ENCODE measurements around the gene ARSB. TPM values are rescaled to one million over a fixed set of nuclear protein-coding genes. Genes with fewer than 3 reads are reported as not detected.

The ARSB gene
- total RNA-seq, 4 donors from 2014 or later, result 9.1 to 12.7 (median 10.7) TPM

DNA sequence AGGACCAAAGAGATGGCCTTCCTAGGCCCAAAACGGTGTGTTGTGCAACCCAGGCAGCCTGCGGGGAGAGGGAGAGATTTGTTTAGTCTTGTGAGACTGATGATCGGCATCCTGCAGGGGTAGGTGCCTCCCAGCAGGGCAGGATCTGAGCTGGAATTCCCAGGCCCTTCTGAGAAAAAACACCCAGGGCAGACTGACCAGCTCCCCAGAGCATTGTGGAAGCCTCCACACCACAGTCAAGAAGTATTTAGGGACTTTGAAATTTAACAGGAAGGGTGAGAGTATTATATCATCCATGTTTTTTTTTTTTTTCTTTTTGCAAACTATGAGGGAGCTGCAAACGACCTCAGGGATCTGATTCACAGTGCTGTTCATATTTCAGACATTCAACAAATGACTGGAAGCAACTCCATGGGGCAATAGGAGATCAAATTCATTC, 232.0 kb downstream of the ARSB start:
- intact Hi-C loops (cut with DNase I; ENCODE audit: low total_unique reads), result no loop called here
- Histone ChIP-seq H3K4me1 (peaks cover 0 to 10% (median under 1%) of the 10 kb centered on the region in 4 donors), H3K9me3 (no peaks in the 10 kb centered on the region), H3K36me3 (no peaks in the 10 kb centered on the region), H3K4me3 (no peak overlapping the region), H3K27ac (no peak overlapping the region), H3K27me3 (no peaks in the 10 kb centered on the region)
- no peak for DNase-seq
- TF ChIP-seq POLR2AphosphoS5 (IDR thresholded peaks at IDR 0.05), result no peak
- no peak for TF ChIP-seq EP300 (IDR thresholded peaks at IDR 0.05; ENCODE audit: low read depth)
- TF ChIP-seq POLR2A (IDR thresholded peaks at IDR 0.05), result no peak
- in situ Hi-C loops (cut with MboI; ENCODE audit: low pct_ligation_motif_present in 1 of 4, low pct_unique_long_range_greater_than_20kb in 1 of 4, low sequenced_read_pairs in 3 of 4), result no loop called here
- 66 to 73% methylated on average over 4 of the region's 4 CpGs for WGBS, 2 donors (ENCODE audit: low coverage in 1 of 2)

DNA sequence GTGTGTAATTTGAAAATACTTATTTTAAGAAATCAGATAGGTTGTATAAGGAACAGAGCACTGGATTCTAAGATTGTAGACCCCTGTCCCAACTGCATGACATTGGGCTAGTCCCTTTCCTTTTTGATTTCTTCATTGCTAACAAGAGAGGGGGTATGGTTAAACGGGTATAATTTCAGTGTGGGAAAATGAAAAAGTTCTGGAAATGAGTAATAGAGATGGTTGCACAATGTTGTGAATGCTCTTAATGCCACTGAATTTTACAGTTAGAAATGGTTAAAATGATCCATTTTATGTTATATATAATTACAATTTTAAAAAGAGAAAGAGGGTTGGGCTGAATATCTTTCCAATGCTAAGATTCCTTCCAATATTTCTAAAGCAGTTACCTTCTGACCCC, 233.2 kb downstream of the ARSB start:
- DNase-seq, result no peak
- peaks cover 0 to 8% (median 0%) of the 10 kb centered on the region in 4 donors for H3K4me1 ChIP-seq
- H3K9me3 ChIP-seq, result no peaks in the 10 kb centered on the region
- H3K27me3 ChIP-seq, result no peaks in the 10 kb centered on the region
- H3K27ac ChIP-seq, result no peak overlapping the region
- no peak overlapping the region for H3K4me3 ChIP-seq
- TF ChIP-seq, protein P1, sequence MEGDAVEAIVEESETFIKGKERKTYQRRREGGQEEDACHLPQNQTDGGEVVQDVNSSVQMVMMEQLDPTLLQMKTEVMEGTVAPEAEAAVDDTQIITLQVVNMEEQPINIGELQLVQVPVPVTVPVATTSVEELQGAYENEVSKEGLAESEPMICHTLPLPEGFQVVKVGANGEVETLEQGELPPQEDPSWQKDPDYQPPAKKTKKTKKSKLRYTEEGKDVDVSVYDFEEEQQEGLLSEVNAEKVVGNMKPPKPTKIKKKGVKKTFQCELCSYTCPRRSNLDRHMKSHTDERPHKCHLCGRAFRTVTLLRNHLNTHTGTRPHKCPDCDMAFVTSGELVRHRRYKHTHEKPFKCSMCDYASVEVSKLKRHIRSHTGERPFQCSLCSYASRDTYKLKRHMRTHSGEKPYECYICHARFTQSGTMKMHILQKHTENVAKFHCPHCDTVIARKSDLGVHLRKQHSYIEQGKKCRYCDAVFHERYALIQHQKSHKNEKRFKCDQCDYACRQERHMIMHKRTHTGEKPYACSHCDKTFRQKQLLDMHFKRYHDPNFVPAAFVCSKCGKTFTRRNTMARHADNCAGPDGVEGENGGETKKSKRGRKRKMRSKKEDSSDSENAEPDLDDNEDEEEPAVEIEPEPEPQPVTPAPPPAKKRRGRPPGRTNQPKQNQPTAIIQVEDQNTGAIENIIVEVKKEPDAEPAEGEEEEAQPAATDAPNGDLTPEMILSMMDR (IDR thresholded peaks at IDR 0.05), result no peak
- TF ChIP-seq EP300 (IDR thresholded peaks at IDR 0.05; ENCODE audit: low read depth) (no peak), POLR2A (IDR thresholded peaks at IDR 0.05) (no peak), POLR2AphosphoS5 (IDR thresholded peaks at IDR 0.05) (no peak)
- in situ Hi-C loops (cut with MboI; ENCODE audit: low pct_ligation_motif_present in 1 of 4, low pct_unique_long_range_greater_than_20kb in 1 of 4, low sequenced_read_pairs in 3 of 4) (no loop called here), intact Hi-C loops (cut with DNase I; ENCODE audit: low total_unique reads) (no loop called here)
- 68 to 92% methylated on average over 1 of the region's 1 CpG for WGBS, 2 donors (ENCODE audit: low coverage in 1 of 2)
- no peaks in the 10 kb centered on the region for H3K36me3 ChIP-seq

DNA sequence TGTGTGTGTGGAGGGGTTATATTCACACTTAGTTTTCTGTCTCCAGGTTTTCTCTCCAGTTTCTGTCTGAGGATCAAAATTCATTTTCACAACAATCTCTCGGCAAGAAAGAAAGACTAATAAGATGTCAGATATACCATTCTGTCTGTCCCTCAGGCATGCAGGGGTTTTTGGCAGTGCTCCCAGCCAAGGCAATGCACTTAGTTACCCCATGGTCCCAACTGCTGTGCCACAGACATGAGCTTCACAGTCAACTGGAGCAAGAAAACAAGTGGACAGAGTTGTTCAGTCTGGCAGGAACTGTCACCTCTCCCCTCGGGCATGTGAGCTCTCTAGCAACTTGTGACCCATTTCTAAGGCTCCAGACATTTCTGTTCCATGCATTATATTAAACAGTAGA, 234.8 kb downstream of the ARSB start:
- intact Hi-C loops (cut with DNase I; ENCODE audit: low total_unique reads) (no loop called here), in situ Hi-C loops (cut with MboI; ENCODE audit: low pct_ligation_motif_present in 1 of 4, low pct_unique_long_range_greater_than_20kb in 1 of 4, low sequenced_read_pairs in 3 of 4) (no loop called here)
- Histone ChIP-seq H3K27ac (no peak overlapping the region), H3K4me3 (no peak overlapping the region), H3K4me1 (peaks cover 0 to 8% (median 0%) of the 10 kb centered on the region in 4 donors), H3K36me3 (no peaks in the 10 kb centered on the region), H3K27me3 (no peaks in the 10 kb centered on the region), H3K9me3 (no peaks in the 10 kb centered on the region)
- TF ChIP-seq, protein P1 (IDR thresholded peaks at IDR 0.05), result no peak
- TF ChIP-seq EP300 (IDR thresholded peaks at IDR 0.05; ENCODE audit: low read depth) (no peak), POLR2AphosphoS5 (IDR thresholded peaks at IDR 0.05) (no peak), POLR2A (IDR thresholded peaks at IDR 0.05) (no peak)
- 48 to 60% methylated on average over 1 to 2 of the region's 2 CpGs for WGBS, 2 donors (ENCODE audit: low coverage in 1 of 2)
- DNase-seq, result no peak

DNA sequence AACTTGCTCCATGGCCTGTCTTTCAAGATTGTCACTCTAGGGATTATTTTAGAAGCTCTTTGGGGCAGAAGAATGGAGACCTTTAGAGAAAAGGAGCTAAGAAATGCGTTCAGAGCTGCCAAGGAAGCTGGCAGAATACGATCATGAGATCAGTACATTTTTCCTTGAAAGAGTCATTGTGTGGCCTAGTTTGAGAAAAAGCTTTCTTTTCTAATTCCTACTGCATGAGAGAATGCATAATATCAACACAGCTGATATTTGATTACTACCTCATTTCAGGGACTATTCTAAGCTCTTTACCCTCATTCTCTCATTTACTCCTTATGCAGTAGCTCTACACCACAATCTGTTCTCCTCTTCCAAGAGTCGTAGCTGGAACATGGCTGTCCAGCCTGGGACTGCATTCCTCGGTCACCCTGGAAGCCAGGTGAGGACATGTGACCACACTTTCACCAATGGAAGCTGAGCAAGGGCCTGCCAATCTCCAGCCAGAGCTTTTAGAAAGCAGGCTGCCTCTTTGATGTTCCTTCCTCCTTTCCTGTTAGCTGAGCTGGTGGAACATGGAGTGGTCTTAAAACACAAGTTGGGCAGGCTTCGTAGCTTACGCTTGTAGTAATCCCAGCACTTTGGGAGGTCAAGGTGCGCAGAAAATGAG, 237.3 kb downstream of the ARSB start:
- no peak for DNase-seq
- in situ Hi-C loops (cut with MboI; ENCODE audit: low pct_ligation_motif_present in 1 of 4, low pct_unique_long_range_greater_than_20kb in 1 of 4, low sequenced_read_pairs in 3 of 4) (no loop called here), intact Hi-C loops (cut with DNase I; ENCODE audit: low total_unique reads) (no loop called here)
- Histone ChIP-seq H3K4me1 (peaks cover 0 to 12% (median 0%) of the 10 kb centered on the region in 4 donors), H3K27me3 (no peaks in the 10 kb centered on the region), H3K27ac (peak overlapping the region in 1 of 4 donors; percentile 31), H3K4me3 (no peak overlapping the region), H3K9me3 (no peaks in the 10 kb centered on the region), H3K36me3 (no peaks in the 10 kb centered on the region)
- 77 to 84% methylated on average over 3 to 7 of the region's 7 CpGs for WGBS, 2 donors (ENCODE audit: low coverage in 1 of 2)
- no peak for TF ChIP-seq EP300 (IDR thresholded peaks at IDR 0.05; ENCODE audit: low read depth)
- TF ChIP-seq, protein P1 (IDR thresholded peaks at IDR 0.05), result no peak
- TF ChIP-seq POLR2A (IDR thresholded peaks at IDR 0.05), result no peak
- no peak for TF ChIP-seq POLR2AphosphoS5 (IDR thresholded peaks at IDR 0.05)

Measured in transverse colon (tissue), 4 donors.